Measurements from ENCODE around the gene HNRNPCL1.
"Not testable (repeated sequence)": the region's sequence is repeated elsewhere in the genome, so short reads cannot be mapped to it uniquely, and the experiment has no call there.

- not testable (repeated sequence) for TF ChIP-seq ZNF146 (tag by site-specific recombination; IDR thresholded peaks at IDR 0.05); ZNF621 (tag by site-specific recombination; IDR thresholded peaks at IDR 0.05); ZNF2 (tag by site-specific recombination; IDR thresholded peaks at IDR 0.05); ZNF571 (tag by site-specific recombination; IDR thresholded peaks at IDR 0.05); YY1 (tag by site-specific recombination; IDR thresholded peaks at IDR 0.05); TRIM28 (IDR thresholded peaks at IDR 0.05; ENCODE audit: borderline replicate concordance, low read length); ZNF624 (tag by site-specific recombination; IDR thresholded peaks at IDR 0.05); HOXC10 (CRISPR knock-in tag; IDR thresholded peaks at IDR 0.05); OVOL3 (tag by site-specific recombination; IDR thresholded peaks at IDR 0.05); ZNF335 (tag by site-specific recombination; conservative IDR thresholded peaks at IDR 0.05); KLF10 (tag by site-specific recombination; IDR thresholded peaks at IDR 0.05)
- TF ChIP-seq, protein P1, sequence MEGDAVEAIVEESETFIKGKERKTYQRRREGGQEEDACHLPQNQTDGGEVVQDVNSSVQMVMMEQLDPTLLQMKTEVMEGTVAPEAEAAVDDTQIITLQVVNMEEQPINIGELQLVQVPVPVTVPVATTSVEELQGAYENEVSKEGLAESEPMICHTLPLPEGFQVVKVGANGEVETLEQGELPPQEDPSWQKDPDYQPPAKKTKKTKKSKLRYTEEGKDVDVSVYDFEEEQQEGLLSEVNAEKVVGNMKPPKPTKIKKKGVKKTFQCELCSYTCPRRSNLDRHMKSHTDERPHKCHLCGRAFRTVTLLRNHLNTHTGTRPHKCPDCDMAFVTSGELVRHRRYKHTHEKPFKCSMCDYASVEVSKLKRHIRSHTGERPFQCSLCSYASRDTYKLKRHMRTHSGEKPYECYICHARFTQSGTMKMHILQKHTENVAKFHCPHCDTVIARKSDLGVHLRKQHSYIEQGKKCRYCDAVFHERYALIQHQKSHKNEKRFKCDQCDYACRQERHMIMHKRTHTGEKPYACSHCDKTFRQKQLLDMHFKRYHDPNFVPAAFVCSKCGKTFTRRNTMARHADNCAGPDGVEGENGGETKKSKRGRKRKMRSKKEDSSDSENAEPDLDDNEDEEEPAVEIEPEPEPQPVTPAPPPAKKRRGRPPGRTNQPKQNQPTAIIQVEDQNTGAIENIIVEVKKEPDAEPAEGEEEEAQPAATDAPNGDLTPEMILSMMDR (tag by site-specific recombination; IDR thresholded peaks at IDR 0.05), result not testable (repeated sequence)
- TF ChIP-seq, protein P2, sequence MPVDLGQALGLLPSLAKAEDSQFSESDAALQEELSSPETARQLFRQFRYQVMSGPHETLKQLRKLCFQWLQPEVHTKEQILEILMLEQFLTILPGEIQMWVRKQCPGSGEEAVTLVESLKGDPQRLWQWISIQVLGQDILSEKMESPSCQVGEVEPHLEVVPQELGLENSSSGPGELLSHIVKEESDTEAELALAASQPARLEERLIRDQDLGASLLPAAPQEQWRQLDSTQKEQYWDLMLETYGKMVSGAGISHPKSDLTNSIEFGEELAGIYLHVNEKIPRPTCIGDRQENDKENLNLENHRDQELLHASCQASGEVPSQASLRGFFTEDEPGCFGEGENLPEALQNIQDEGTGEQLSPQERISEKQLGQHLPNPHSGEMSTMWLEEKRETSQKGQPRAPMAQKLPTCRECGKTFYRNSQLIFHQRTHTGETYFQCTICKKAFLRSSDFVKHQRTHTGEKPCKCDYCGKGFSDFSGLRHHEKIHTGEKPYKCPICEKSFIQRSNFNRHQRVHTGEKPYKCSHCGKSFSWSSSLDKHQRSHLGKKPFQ (tag by site-specific recombination; IDR thresholded peaks at IDR 0.05), result not testable (repeated sequence)
- TF ChIP-seq, protein P3, sequence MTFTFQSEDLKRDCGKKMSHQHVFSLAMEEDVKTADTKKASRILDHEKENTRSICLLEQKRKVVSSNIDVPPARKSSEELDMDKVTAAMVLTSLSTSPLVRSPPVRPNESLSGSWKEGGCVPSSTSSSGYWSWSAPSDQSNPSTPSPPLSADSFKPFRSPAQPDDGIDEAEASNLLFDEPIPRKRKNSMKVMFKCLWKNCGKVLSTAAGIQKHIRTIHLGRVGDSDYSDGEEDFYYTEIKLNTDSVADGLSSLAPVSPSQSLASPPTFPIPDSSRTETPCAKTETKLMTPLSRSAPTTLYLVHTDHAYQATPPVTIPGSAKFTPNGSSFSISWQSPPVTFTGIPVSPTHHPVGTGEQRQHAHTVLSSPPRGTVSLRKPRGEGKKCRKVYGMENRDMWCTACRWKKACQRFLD (tag by site-specific recombination; IDR thresholded peaks at IDR 0.05), result not testable (repeated sequence)
Measured at GRCh38 chr1:12848620-12849019, at the start of gene HNRNPCL1.

All from HEK293 (cell line).